CD4-positive, alpha-beta T cell treated with Interleukin-4 for 4 hours (primary cell): Measurements from ENCODE around the gene CCM2.
A peak's percentile ranks its signal among the peaks of the same experiment; 100 is the strongest.

ENCODE experiments used
- DNase-seq: peaks from one replicate; pipeline ENCODE4 v3.0.0-alpha.2; 2020

The CCM2 gene

DNA sequence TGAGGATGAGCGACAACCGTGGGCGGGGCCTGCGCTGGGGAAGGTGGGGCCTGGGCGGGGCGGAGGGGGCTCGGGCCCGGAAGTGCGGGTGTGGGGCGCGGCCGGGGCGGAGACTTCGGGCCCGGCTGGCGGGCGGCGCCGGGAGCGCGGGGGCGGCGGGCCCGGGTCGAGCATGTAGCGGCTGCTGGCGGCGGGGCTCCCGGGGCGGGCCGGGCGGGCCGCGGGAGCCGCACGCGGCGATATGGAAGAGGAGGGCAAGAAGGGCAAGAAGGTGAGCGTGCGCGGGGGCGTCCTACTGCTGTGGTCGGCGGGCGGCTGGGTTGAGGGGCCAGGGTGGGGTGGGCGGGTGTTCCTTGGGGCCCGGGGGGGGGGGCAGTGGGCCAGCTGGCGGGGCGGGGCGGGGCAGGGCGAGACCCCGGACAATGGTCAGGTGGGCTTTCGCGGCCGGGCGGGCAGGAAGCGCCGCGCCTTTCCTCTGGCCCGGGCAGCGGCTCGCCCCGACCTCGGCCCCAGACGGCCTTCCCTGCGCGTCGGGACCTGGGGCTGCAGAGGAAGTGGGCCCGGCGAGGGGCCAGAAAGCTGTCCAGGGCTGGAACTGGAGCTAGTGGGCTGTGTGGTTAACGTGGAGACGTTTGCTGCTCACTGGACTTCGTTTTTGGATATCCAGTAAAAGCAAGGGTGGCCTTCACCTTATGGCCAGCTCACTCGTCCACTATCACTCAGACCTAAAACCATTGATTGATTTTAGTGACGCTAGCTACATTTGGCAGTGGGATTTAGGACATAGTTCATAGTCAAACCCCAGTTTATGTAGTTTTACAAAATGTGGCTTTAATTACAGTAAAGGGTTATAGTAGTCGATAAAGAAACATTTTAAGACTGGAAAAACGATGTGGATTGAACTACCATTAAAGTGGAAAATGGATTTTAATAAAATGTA, at the start of gene CCM2:
Gene CCM2 (plus strand): TSS at position 109 of the 940 bp plus-strand sequence. CDS start 133 bp downstream, at position 242.
- DNase-seq: no peak

DNA sequence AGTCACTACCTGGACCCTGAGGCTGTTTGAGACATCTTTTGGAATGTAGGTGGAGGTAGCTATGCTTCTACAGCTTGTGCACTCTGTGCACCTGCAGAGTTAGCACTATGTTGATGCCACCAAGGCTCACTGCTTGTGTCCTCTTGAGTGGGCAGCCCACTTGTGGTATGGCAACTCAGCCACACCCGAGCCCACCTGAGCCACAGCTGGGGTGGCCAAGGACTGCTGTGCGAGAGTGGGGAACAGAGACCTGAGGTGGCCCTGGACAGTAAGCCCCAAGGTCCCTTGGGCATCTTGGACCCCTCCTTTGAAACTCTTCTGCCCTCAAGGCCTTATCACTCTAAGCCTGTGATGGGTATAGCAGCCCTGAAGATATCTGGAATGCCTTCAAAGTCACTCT, 46.8 kb upstream of the CCM2 start:
- no peak for DNase-seq

DNA sequence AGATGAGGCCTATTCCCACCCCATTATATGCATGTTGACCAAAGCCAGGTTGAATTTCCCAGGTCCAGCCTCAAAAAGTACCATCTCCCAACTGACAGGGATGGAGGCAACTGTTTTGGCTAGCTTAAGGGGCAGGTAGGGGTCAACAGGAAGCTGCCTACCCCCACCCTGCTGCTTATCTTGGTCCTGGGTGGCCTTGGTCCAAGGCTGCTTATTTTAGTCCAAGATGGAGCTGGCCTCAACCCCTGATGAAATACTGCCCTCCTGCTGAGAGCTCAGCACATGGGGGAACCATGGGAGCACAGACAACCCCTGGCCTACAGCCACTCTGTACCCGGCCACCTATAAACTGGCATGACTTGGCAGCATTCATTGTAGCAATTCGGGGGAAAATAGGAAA, 44.3 kb upstream of the CCM2 start:
- DNase-seq: no peak

DNA sequence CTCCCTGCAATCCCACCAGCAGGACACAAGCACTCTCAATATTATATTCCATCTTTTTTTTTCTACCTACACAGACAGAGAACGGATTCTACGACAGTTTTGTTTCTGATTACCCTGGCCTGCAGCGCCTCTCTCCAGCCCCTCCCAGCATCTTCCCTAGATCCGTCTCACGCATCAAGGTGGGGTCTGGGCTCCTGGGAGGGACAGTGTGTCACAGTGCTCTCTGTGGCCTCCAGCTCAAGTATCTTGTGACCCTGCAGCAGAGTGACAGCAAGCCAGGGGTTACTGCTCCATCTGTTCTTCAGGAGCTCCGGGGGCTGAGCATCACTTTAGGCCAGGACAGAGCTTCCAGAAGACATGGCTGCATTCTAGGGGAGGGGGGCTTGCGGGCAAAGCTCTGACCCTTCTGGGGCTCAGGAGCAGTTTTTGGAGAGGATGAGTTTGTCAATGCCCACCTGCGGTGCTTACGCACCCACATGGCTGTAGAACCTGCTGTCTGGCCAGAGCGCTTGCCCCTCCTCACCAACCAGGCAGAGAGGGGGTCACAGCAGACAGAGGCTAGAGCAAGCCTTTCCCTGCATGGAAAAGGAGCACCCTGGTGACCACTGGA, 43.7 kb upstream of the CCM2 start:
- DNase-seq: no peak

DNA sequence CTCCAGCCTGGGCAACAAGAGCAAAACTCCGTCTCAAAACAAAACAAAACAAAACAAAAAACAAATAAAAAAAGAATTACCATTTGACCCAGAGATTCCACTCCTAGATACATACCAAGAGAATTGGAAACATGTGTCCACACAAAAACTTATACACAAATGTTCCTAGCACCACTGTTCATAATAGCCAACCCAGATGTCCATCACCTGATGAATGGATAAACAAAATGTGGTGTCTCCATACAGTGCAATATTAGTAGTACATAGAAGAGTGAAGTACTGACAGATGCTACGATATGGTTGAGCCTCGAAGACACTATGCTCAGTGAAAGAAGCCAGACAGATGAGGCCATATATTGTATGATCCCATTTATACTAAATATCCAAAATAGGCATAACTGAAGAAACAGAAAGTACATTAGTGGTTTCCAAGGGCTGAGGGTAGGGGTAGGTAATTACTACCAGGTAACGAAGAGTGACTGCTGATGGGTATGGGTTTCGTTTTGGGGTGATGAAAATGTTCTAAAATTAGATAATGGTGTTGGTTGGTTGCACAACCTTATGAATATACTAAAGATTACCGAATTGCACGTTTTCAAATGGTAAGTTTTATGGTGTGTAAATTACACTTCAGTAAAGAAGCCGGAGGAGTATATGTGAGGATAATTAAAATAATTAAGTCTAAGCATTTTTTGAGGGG, 41.2 kb upstream of the CCM2 start:
- DNase-seq: no peak

DNA sequence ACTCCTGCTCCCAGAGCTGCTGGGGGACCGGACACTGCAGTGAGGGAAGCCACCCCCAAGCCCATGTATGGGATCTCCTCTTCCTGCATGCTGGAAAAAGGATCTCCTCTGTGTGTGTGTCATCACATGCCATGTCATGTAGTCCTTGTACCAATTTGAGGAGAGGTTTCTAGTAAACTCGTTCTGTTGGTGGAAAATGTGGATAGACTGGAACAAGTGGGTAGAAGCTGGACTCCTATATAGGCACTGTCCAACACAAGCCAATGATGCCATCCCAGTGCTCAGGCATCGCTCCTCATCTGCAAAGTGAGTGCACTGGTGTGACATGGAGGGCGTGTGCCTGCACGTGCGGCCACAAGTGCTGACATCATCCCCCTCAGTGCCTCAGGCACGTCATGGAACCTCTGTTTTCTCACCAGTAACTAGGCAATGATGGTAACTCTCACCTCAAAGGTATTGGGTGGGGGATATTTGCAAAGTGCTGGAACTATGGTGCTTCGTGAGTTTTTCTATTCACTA, 40.5 kb upstream of the CCM2 start:
- DNase-seq: peak; percentile 59

DNA sequence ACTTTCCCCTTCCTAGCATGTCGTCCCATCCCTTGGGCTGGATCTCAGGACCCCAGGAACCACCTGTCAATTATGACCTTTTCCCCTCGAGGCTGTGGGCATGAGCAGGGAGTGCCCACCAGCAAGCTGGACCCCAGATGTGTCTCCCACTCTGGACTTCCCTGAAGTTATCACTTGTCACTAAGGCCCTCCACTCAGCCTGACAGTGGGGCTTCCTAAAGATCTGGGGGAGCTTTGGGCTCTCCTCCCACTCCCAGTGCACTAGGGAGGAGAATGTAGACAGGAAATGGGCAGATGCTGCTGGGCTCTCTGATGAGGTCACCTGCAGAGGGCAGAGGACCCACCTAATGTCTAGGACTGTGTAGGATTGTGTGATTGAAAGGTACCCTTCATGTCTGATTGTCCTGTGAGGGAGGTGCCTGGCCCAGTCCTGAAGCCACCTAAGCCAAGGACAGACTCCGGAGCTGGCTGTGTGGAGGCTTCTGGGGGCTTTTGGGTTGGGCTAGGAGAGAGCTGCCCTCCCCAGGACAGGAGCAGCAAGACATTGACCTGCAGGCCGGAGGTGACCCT, 39.9 kb upstream of the CCM2 start:
- DNase-seq: no peak

DNA sequence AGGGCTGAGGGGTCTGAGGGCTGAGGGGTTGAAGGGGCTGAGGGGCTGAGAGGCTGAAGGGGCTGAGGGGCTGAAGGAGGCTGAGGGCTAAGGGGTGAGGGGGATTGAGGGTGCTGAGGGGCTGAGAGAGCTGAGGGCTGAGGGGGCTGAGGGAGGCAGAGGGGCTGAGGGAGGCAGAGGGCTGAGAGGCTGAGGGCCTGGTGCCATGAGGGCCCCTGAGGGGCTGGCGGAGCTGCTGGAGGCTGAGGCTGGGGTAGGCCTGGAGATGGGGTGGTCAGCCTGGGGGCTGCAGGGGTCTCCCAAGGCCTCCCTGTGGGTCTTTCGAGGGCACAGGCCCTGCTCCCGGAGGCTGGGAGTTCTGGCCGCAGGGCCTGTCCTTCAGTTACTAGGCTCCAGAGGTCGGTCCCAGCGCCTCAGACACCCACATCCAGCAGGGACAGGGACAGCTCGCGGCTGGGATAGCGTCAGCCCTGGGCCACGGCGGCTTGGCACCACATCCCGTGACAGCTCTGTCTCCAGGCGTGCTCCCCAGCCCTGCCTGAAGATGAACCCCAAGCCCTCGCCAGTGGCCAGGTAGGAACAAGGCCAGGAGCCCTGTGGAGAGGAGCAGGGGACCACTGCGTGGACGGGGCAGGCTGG, 38.0 kb upstream of the CCM2 start:
- no peak for DNase-seq

DNA sequence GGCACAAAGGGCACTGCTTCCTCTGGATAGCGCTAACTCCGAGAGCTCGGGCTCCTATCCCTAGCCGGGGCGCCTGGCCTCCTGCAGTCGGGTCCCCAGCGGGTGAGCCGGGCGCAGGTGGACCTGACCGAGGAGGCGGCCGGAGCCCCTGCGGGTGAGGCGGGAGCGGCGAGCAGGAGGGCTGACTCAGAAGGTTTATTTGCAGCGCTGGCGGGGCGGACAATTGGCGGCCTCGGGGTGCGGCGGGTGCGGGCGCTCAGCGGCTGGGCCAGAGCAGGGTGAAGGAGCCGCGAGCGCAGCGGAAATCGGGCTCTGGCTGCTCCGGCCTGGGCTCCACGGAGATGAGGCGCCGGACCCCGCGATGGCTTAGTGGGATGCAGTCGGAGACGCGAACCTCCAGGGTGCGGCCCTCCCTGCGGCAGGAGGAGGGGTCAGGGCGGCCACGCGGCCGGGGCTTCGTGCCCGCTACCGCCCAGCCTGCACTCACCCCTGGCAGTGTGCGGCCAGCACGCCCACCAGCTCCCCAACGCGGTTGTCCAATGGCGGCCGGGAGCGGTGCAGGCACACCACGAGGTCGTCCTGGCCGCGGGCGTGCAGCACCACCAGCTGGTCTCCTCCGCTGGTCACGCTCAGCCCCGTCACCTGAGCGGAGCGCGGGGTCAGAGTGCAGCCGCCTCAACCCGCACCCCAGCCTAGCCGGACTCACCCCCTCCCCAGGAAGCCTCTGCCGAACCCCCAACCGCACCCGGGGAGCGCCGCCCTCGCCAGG, 37.3 kb upstream of the CCM2 start:
- no peak for DNase-seq

DNA sequence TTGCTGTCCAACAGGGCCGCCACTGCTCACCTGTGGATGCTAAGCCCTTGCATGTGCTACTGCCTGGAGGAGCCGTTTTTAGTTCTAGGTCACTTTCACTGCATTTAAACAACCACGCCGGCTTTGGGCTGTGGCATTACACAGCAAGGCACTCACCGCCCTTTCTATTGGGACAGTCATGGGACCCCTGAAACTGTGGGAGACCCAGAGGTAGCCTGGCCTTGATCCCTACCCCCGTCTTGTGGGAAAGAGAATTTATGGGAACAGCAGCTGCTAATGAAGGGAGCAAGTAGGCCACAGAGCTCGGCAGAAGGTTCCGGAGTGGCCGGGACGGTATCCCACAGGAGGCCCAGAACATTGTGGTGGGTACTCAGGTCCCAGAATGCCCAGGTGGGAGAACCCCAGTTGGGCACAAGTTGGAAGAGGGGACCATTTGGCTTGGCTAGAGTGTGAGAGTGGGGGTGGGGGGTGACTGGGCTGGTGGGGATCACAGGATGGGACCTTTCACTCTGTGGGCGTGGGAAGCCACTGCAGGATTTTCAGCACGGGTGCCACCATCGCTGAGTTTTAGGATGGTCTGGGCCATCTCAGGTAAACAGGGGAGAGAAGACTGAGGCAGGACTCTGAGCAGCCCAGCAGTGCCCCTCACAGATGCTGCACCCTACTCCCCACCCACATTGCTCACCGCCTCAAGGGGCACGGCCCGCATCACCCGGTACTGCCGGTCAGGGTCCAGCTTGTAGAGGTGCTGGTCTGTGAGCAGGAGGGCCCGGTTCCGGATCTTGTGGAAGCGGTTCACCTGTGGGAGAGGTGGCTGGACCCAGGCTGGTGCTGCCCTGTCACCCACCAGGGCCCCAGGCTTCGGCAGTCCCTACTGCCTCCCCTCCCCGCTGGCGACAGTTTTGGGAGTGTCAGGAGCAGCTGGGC, 36.4 kb upstream of the CCM2 start:
- DNase-seq: no peak

DNA sequence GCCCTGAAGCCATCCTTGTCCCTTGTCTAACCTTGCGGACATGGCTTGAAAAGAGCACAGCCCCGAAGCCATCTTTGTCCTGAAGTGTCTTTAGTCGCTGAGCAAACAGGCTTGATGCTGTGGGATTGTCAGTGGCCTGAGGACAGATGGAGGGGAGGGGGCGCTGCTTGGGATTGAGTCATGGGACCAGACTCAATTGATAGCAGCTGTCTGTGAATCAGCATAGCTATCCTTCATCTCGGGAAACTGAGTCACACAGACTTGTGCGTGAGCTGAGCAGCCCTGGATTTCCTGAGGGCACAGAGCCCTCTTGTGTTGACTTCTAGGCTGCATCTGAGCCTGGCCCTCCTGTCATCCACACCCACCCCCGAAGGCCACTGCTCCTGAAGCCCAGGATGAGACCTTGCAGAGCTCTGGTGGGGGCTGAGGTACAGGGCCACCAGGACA, 35.6 kb upstream of the CCM2 start:
- DNase-seq: no peak

DNA sequence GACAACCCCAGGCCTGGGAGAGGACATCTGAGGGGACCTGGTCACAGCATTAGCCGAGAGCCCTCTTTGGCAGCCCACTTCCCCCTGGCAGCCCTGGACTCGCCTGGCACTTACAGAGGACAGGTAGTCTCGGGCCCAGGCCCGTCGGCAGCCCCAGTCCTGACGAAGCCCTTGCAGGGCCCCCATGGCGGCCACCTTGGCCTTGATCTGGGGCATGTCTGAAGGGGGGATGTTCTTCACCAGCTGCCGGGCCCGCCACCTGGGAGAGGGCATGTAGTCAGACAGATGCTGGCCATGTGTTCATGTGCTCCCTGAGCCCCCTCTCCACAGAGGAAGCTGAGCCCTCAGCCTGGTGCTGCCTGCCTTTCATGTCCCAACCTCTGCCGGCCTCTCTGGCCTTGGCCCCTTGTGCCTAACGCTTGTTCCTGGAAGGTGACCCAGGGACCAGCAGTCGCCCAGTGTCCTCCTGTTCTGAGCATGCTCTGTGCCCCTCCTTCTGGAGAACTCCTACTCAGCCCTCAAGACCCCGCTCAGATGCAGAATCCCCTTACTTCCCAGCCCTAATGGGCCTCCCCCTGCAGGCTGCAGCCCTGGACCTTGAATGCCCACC, 35.1 kb upstream of the CCM2 start:
- DNase-seq: no peak

DNA sequence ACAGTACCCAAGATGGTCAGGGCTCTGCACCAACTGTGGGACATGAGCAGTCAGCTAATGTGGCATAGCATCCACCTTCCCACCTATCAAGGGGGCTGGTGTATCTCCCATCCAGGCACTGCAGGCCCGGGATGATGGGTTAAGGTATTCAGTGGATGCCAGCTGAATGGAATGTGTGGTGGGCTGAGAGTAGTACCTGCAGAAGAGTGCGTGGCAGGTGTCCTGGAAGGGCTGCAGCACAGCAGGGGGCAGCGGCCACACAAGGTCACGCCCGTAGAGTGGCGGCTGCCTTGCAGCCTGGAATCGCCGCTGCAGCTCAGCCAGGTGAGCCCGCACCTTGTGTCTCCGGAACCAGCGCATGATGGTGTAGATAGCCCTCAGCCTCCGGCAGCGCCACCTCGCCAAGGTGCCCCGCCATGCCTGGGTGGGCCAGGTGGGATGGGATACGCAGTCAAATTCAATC, 34.5 kb upstream of the CCM2 start:
- no peak for DNase-seq

DNA sequence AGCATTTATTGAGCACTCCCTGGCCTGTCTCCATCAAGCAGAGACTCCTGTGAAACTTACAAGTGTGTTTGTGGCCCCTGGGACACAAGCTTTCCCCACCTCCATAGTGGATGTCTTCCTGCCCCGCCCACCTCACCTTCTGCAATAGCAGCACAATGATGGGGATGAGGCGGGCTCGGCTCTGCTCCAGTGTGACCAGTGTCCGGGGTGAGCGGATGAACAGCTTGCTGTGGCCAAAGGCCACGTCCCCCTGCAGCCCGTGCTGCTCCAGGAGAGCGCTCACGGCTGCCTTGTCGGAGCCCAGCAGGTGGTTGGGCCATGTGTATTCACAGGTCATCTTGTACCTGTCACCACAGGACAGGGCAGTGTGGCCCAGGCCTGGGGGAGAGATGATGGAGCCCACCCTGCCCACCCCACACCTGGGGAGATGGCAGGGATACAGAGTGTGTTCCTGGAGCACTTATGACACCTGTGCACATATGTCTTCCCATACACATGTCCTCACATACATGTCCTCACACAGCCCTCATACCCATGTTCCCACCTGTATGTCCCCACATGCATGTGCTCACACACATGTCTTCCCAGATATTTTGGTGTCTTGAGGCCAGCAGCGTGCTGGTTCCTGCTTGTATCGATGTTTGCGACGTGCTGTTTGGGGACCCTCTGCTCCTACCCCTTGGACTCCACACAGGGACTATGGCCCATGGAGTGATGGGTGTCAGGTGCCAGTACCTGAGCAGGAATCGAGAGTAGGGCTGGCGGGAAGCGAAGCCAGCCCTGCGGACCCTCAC, 33.9 kb upstream of the CCM2 start:
- DNase-seq: no peak

DNA sequence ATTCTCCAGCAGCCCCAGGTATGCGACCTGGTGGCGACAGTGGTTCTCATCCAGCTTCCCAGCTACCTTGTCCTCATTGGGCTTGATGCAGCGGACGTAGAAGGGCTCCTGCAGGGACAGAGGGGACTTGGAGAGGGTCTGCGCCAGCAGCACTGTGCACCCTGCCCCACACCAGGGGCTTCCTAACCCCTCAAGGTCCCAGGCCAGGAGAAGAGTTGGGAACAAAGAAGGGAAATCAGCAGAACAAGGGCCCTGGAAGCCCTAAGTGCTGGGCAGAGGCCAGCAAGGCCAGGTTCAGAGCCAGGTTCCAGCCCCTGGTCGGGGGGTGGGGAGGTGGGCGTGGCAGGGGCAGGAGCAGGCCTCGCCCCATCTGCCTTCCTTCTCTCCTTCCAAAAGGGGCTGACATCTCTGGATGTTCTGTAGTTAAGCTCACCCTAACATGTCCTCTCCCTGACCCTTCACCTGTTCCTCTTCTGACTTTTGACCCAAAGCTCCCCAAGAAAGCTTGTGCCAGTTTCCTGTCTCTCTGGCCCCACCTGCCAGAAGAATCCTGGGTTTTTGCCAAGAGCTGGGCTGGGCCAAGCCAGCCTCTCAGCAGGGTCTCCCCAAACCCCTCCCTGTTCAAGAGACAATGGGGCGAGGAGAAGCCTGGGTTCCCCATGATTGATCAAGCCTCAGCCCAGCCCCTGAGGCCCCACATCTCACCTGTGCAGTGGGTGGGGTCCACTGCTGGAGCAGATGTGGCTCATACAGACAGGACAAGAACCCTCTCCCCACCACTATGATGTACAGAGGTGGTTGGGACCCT, 33.1 kb upstream of the CCM2 start:
- DNase-seq: no peak

DNA sequence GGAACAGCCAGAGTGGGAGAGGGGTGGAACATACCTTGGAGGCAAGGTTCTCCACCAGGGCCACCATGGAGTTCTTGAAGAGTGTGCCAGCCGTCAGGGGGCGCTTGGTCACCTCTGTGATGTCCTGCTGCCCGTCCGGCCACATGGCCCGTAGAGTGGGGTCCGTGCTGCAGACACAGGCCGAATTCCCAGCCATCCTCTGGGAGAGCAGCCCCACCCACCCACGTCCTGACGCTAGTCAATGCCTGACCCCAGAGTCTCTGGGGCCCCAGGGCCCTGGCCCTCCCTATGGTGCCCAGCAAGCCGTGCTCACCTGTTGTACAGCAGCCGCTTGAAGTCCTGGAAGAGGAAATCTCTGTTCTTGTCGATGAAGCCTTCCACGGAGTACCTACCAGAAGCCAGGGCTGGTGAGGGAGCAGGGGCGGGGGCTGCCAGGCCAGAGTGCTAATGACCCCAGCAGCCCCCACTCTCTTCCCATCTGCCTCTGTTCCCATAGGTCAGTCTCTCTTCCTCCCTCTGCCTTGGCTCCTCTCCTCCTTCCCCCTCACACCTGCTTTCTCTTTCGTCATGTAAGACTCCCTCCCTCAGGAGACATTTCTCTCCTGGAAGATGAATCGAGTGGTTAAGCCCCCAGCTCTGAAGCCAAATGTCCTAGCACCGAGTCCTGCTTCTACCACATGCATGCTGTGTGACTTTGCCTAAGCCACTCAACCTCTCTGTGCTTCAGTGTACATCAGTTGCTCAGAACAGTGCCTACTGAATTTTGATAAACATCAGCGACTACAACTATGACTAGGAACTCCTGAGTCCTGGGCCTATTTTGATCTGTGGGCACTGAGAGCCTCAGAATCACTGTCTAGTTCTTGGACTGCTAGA, 32.2 kb upstream of the CCM2 start:
- DNase-seq: no peak

DNA sequence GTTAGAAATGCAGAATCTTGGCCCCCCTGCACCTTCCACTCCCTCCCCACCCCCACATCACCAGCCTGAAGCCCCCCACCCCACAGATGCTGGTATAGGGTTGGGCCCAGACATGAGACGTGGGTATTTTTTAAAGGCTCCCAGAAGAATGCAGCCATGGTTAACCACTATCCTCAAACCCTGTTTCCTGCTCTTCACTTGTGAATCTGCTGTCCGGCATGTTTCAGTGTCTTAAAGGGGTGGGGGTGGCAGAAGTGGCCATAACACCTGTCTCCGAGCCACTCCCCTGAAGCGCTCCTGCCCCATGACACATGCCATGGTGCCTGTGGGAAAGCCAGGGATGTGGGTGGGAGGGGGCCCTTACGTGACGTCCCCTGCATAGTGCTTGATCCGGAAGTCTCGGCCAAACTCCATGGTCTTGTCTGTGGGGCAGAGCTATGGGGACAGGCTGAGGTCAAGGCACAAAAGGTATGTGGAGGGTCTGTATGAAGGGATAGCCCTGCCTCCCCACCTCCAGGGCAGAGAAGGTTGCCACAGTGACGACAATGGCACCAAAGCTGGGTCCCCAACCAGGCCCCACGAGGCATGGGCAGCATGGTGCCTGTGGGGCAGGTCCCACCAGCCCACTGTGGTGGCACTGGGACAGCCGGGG, 30.8 kb upstream of the CCM2 start:
- no peak for DNase-seq
